Neural cell (in vitro differentiated cells): ENCODE results near the gene ADGRF3.
"Not testable (repeated sequence)": the region's sequence is repeated elsewhere in the genome, so short reads cannot be mapped to it uniquely, and the experiment has no call there.

Experiments used
- CTCF ChIP-seq: fragments of 450-650 bp; IDR thresholded peaks from 2 replicates; pipeline ENCODE4 v1.5.1; 2014; ENCODE audit warnings: antibody characterized with exemption, mild to moderate bottlenecking, moderate library complexity; ENCODE audit not compliant: poor library complexity, severe bottlenecking
- EP300 ChIP-seq: fragments of 450-650 bp; conservative IDR thresholded peaks from 2 replicates; pipeline ENCODE4 v1.6.1; 2014; ENCODE audit warnings: antibody characterized with exemption, mild to moderate bottlenecking, moderate library complexity; ENCODE audit not compliant: poor library complexity, severe bottlenecking
- EZH2 ChIP-seq: fragments of 200-600, 300-800 bp; shearing (Covaris generic), sonication (generic); IDR thresholded peaks from 2 replicates; pipeline ENCODE4 v1.6.1; 2014; ENCODE audit warnings: antibody characterized with exemption, low read length, borderline replicate concordance, mild to moderate bottlenecking; ENCODE audit not compliant: insufficient read depth, poor library complexity, severe bottlenecking
- MXI1 ChIP-seq: fragments of 450-650 bp; conservative IDR thresholded peaks from 2 replicates; pipeline ENCODE4 v1.6.1; 2014; ENCODE audit warnings: antibody characterized with exemption, mild to moderate bottlenecking; ENCODE audit not compliant: poor library complexity, severe bottlenecking
- POLR2AphosphoS5 ChIP-seq: IDR thresholded peaks from 2 replicates; pipeline ENCODE4 v1.6.1; 2012
- RAD21 ChIP-seq: fragments of 450-650 bp; conservative IDR thresholded peaks from 2 replicates; pipeline ENCODE4 v1.6.1; 2014; ENCODE audit warnings: antibody characterized with exemption, mild to moderate bottlenecking, moderate library complexity
- REST ChIP-seq: IDR thresholded peaks from 2 replicates; pipeline ENCODE4 v1.6.1; 2012; ENCODE audit warnings: borderline replicate concordance
- SMC3 ChIP-seq: fragments of 450-650 bp; conservative IDR thresholded peaks from 2 replicates; pipeline ENCODE4 v1.6.1; 2014; ENCODE audit warnings: antibody characterized with exemption, mild to moderate bottlenecking, moderate library complexity; ENCODE audit not compliant: poor library complexity
- TAF1 ChIP-seq: IDR thresholded peaks from 2 replicates; pipeline ENCODE4 v1.6.1; 2012; ENCODE audit warnings: low read depth

- TF ChIP-seq EZH2, CTCF, POLR2AphosphoS5, SMC3, REST, RAD21, EP300, MXI1, TAF1: not testable (repeated sequence)
Measured at GRCh38 chr2:26370909-26371308, 24.3 kb upstream of the ADGRF3 start.
